ACHN (cell line): ENCODE results near the gene CDH9.

ENCODE experiments used
- DNase-seq: peaks from one replicate; pipeline ENCODE4 v3.0.0-alpha.2; 2015
- in situ Hi-C: cut with HindIII; loops from 2 replicates; pipeline ENCODE4 v1.10.0; 2017; ENCODE audit warnings: low sequenced_read_pairs, low pct_ligation_motif_present, low pct_unique_long_range_greater_than_20kb

CDH9 gene, protein sequence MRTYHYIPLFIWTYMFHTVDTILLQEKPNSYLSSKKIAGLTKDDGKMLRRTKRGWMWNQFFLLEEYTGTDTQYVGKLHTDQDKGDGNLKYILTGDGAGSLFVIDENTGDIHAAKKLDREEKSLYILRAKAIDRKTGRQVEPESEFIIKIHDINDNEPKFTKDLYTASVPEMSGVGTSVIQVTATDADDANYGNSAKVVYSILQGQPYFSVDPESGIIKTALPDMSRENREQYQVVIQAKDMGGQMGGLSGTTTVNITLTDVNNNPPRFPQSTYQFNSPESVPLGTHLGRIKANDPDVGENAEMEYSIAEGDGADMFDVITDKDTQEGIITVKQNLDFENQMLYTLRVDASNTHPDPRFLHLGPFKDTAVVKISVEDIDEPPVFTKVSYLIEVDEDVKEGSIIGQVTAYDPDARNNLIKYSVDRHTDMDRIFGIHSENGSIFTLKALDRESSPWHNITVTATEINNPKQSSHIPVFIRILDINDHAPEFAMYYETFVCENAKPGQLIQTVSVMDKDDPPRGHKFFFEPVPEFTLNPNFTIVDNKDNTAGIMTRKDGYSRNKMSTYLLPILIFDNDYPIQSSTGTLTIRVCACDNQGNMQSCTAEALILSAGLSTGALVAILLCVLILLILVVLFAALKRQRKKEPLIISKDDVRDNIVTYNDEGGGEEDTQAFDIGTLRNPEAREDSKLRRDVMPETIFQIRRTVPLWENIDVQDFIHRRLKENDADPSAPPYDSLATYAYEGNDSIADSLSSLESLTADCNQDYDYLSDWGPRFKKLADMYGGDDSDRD

DNA sequence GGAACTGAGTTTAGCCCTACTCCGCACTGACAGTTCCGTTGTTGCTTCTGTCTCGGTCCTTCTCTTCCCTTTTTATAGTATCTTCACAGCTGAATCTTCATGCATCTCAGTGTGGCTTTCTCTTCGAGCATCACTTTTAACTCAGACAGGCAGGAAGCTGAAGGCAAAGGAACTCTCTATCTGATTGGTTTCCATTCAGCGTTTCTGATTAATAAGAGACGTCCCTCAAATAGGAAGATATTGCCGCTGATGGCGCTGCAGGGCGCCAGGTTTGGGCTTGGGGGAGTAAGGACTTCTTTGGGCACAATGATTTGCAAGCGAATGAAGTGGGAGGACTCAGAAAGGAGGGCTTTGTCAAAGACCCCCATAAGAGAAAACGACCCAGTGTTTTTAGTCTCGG is at the start of gene CDH9:
CDH9 (minus strand) TSS at position 111 of the 400 bp plus-strand sequence. CDS start 50,253 bp downstream, outside the sequence.
- in situ Hi-C loops = no loop called here
- DNase-seq = no peak

- in situ Hi-C loops = no loop called here
- DNase-seq = no peak
Observed at GRCh38 chr5:27087747-27088146, 49.4 kb upstream of the CDH9 start.

GRCh38 chr5:27083449-27084415 is 45.3 kb upstream of the CDH9 start:
- in situ Hi-C loops = no loop called here
- DNase-seq = no peak

DNA sequence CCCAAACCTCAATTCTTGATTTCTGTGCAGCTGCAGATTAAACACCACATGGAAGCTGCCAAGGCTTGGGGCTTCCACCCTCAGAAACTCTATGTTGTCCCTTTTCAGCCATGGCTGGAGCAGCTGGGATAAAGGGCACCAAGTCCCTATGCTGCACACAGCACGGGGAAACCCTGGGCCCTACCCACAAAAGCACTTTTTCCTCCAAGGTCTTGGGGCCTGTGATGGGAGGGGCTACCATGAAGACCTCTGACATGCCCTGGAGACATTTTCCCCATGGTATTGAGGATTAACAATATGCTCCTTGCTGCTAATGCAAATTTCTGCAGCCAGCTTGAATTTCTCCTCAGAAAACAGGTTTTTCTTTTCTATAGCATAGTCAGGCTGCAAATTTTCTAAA is 41.8 kb upstream of the CDH9 start:
- in situ Hi-C loops = no loop called here
- no peak for DNase-seq

- in situ Hi-C loops = no loop called here
- no peak for DNase-seq
Observed at GRCh38 chr5:27062451-27062850, 24.1 kb upstream of the CDH9 start.

DNA sequence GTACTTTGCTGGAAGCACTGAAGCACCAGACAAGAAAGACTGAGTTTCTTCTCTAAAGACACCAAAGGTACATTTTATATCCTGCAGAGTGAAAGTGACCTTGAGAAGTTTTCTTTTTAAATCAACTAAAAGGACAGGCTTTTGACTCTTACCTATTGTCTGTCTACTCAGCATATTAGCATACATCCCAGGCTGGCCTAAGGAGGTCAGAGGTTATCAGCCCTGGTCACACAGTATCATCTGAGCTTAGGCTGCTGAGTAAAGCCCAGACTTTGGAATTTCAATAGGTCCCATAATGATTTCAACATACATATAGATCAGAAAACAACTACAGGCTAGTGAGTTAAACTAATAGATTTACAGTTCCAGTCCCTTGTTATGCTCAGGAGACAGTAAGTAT is 10.1 kb upstream of the CDH9 start:
- DNase-seq = no peak
- in situ Hi-C loops = no loop called here

GRCh38 chr5:27041372-27041771 is 3.0 kb upstream of the CDH9 start:
- in situ Hi-C loops = no loop called here
- DNase-seq = no peak

DNA sequence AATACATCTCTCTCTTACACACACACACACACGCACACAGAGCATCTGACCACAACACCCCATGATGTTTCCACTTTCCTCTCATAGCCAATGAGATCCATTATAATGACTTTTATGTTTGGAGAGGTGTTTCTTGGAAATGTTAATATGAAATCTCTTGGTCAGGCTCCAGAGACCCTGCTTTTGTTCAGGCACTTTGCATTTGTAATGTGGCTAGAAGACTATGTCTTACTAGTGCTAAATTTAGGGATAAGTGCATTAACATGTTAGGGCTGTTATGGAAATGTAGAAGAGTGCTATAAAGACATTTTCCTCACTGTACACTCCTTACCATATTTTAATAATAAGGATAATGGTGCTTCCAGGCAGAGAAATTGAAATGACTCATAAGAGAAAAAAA is 3.8 kb downstream of the CDH9 start:
- no peak for DNase-seq
- in situ Hi-C loops = no loop called here

DNA sequence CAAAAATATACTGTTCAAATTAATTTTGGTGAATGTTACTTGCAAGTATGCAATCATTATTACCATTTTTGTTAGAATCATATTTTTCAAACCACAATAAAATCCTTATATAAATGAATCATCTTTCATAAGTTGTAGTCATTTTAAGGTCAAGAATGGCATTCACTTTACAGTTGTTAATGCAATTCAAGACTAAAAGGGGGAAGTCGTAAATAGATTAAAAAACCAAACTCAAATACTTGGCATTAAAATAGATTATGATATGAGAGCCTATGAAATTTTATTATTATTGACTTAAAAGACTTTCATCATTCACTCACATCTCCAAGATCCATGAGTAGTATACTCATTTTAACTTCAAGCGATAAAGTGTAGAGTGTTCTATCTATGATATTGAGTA is 11.6 kb downstream of the CDH9 start:
- in situ Hi-C loops = no loop called here
- DNase-seq = no peak

DNA sequence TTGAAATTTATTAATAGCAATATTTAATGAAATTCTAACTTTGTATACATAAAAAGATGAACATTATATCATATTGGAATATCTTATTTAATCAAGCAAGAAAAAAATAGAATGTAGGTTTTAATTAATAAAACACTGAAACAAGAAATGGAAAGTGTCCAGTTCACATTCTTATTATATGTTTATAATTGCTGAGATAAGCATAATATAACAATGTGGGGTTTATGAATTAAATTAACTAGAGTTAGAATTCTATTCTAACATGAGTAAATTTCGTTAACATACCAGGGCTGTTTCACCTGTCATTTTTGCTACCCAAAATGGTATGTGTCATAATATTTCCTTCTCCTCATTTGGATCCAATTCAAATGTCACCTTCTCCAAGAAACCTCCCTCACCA is 12.3 kb downstream of the CDH9 start:
- no peak for DNase-seq
- in situ Hi-C loops = no loop called here

DNA sequence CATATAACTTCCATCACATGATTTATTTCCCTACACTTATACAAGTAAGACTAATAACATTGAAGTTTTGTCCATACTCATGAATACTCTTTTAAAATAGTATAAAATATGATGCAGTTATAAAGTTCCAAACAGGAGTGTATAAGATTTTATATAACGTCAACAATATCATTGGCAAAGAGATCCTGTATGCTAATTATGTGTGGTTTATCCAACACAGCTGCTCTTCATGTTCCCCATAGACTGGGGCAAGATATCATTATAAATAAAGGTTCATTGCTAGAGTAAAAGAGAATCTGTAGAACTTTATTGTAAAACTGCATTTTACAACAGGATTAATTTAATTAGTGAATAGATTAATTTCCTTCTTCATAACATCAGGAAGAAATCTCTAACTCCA is 16.9 kb downstream of the CDH9 start:
- in situ Hi-C loops = no loop called here
- DNase-seq = no peak

GRCh38 chr5:27020973-27021372 is 17.4 kb downstream of the CDH9 start:
- DNase-seq = peak; percentile 43
- in situ Hi-C loops = no loop called here

DNA sequence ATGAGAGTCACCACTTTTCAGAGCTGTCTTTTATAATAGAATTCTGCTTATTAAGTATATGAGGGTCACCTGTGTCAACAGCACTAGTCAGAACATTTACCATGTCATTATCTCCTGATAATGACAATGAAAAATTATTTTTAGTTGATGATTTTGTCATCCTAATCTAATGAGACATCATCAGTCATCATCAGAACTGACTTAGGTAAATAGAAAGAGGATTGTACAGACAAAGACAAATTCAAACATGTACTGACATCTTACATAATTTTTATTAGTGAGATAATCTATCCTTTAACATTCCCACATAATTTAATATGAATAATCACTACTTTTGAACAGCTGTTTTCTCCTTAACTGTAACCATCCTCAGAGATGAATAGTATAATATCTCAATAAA is 22.6 kb downstream of the CDH9 start:
- in situ Hi-C loops = no loop called here
- DNase-seq = no peak

DNA sequence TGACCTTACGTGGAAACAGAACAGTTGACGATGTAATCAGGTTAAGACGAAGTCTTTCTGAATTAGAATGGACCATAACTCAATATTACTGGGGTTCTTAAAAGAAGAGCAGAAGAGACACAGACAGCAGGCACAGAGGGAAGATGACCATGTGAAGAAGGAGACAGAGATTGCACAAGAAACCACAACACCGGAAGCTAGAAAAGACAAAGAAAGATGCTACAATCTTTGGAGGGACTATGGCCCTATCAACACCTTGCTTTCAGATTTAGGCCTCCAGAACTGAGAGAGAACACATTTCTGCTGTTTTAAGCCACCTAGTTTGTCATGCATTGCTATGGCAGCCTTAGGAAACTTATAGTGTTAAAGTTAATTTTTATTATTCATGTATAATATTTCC is 27.1 kb downstream of the CDH9 start:
- in situ Hi-C loops = no loop called here
- DNase-seq = no peak

DNA sequence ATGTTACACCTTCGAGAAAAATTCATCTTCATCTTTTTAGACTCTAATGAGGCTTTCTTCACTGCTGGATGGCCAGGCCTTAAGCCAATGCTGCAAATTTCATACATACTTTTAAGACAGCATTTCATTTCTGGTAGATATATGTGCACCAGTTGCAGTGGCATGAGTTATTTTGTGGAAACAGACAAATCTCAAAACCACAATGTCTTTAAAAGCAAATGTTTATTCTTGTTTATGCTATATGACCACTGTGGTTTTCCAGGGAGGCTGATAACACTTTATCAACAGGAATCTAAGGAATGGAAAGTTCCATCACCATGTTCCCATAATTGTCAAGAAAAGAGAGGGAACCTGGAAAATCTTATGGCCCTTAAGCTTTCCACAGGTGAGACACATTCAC is 27.7 kb downstream of the CDH9 start:
- in situ Hi-C loops = no loop called here
- DNase-seq = no peak

- DNase-seq = no peak
- in situ Hi-C loops = no loop called here
Observed at GRCh38 chr5:27009540-27009915, 28.9 kb downstream of the CDH9 start.

DNA sequence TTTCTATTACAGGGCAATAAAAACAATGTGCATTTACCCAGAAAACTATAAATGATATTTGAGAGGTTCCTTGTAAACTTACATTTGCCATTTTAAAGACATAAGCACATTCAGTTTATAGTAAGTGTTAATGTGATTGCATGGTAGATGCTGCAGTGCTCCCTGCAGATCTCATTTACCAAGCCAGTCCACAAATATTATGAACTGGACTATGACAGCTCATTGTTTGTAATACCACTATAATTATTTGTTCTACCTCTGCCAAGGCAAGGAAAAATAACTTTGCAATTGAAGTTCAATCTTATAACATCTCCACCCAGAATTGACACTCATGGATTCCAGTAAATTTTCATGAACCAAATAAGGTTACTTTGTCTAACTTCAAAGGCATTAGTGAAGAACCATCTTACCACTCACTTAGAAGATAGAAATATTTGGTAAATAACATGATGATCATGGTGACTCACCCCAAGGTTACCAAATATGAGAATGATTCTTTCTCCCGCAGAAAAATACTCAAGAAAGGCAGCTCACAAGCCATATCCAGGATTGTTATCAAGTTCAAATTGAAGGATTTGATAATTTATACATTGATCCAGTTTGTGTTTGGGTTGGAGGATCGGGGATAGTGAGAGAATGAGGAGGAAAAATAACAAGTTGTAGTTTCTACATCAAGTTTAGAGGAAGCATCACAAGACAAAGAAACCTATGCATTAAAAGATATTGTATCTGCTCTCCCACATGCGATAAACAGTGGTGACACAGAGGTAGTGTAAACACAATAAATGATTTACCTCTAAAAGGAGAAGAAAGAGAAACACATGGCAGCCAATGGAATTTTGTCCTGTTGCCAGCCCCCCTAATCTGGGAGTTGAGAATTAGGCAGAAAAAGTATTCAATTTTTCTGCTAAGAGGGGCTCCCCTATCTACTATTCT is 29.5 kb downstream of the CDH9 start:
- in situ Hi-C loops = no loop called here
- DNase-seq = no peak

GRCh38 chr5:27007121-27007520 is 31.3 kb downstream of the CDH9 start:
- DNase-seq = no peak
- in situ Hi-C loops = no loop called here
